HG02571 (cell line): Measurements from ENCODE around the gene HLX.
A peak's percentile ranks its signal among the peaks of the same experiment; 100 is the strongest.

Experiments used
- ATAC-seq: cut with Tn5 transposase; IDR thresholded peaks from one replicate; pipeline ENCODE4 v1.9.1; 2021; ENCODE audit warnings: mild to moderate bottlenecking, moderate library complexity; ENCODE audit not compliant: unreplicated experiment

Gene HLX

GRCh38 chr1:220879076-220879508 is at the start of gene HLX:
HLX (plus strand) TSS chr1:220879443; CDS start chr1:220879858, 415 bp downstream.
- ATAC-seq: peak; percentile 61

DNA sequence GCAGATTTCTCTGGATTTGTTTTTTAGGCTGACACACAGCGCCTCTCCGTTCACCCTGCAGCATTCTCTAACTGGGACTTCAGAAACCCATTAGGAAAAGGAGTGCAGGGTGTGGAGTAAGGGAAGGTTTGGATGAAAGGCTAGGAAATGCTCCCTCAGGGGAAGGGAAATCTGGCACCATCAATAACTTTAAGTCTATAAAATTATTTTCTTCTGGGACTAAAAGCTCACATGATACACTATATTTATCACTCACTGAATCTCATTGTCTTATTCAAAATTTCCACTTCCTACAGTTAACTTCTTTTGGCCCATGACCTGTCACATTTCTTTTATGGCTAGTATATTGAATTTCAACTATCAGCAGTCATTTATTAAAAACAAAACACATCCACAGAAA is 45.8 kb upstream of the HLX start:
- ATAC-seq: no peak

DNA sequence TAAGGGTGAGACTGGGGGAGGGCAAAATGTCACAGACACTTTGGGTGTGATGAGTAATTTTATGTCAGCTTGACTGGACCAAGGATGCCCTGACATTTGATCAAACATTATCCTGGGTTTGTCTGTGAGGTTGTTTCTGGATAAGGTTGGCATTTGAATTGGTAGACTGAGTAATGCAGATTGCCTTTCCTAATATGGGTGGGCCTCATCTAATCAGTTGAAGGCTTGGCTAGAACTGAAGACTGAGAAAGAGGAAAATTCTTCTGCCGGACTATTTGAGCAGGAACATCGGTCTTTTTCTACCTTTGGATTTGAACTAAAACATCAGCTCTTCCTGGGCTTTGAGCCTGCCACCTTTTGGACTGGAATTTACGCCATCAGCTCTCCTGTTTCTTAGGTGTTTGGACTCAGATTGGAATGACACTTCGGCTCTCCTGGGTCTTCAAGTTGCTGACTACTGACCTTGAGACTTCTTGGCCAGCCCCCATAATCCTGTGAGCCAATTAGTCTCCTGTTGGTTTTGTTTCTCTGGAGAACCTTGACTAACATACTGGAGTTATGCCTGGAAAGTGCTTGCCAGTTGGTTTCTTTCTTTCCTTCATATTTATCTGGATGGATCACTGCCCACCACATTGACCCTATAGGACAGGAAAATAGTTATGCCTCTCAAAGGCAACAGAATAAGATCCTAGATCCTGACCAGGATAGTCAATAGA is 44.9 kb upstream of the HLX start:
- ATAC-seq: no peak

DNA sequence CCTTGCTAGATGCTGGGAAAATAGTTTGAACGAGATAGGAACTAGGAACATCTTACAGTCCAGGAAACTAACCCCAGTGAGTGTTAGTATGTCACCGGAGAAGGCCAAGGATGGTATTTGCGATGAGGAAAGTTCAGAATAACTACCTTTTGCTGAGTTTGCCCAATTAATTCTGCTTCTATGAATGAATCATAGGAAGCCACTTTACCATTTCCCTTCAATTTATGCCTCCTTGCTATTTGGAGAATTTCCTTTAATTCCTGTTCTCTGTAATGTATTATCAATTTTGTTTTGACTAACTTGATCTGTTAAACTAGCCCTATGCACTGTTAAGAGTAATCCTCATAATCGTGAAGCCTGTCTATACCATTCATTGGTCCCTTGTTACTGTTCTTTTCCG is 40.7 kb upstream of the HLX start:
- ATAC-seq: no peak

DNA sequence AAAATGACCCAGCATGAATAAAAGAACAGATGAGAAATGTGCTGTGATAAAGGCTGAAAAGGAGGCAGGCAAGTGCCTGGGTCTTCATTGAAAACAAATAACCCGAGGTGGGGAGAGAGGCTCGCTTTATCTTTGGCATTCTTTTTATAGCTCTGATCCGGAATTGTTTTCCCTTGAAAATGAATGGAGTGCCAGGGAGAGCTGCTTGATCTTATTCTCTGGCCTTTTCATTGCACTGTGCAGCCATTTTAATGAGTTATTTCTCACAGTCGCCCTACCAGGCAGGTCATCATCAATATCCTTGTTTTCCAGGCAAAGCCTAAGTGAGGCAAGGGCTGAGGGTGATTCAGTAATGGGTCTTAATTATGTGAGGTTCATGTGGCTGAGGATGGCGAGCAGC is 39.8 kb upstream of the HLX start:
- ATAC-seq: no peak

- no peak for ATAC-seq
Observed at GRCh38 chr1:220841293-220841692, 38.0 kb upstream of the HLX start.

- no peak for ATAC-seq
Observed at GRCh38 chr1:220843481-220844011, 35.7 kb upstream of the HLX start.

DNA sequence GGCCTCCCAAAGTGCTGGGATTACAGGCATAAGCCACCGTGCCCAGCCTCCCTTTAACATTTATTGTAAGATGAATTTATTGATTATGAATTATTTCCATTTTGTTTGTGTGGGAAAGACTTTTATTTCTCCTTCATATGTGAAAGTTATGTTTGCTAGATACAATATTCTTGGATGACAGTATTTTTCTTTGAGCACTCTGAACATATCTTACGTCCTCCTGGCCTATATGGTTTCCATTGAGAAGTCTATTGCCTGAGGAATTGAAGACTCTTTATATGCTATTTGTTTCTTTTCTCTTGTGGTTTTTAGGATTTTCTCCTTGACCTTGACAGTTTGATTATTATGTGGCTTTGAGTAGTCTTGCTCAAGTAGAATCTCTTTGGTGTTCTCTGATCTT is 26.8 kb upstream of the HLX start:
- ATAC-seq: no peak

DNA sequence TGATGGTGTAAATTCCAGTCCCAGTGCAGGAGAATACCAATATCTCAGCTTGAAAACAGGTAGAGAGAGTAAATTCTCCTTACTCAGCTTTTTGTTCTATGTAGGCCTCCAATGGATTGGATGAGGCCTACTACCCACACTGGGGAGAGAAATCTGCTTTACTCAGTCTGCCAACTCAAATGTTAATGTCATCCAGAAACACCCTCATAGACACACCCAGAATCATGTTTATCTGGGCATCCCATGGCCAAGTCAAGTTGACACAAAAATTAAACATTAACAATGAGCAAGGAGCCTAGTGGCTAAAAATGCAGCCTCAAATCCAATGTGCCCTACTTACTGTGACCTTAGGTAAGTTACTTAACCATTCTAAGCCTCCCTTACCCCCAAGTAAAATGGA is 6.9 kb upstream of the HLX start:
- no peak for ATAC-seq

GRCh38 chr1:220873087-220873486 is 6.2 kb upstream of the HLX start:
- ATAC-seq: no peak

GRCh38 chr1:220873868-220874655 is 5.2 kb upstream of the HLX start:
- no peak for ATAC-seq

DNA sequence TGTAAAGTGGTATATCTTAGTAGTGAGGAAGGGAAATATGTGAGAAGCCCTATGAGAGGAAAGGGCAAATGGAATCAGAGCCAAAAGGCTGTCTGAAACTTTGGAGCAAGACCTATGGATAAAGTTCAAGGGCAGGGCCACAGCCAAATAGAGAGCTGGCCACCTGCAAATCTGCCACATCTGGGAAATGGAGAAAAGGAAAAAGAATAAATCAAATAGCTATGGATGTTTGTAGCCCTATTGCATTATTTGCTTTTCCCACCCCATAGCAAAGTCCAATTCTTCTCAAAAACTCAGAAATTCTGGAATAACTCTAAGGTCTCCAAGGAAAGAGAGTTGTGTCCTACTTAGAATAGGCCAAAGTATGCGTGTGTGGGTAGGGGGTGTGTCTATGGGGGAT is 4.0 kb upstream of the HLX start:
- no peak for ATAC-seq

- ATAC-seq: no peak
Observed at GRCh38 chr1:220876511-220877376, 2.5 kb upstream of the HLX start.

GRCh38 chr1:220877377-220878095 is 1.7 kb upstream of the HLX start:
- no peak for ATAC-seq

DNA sequence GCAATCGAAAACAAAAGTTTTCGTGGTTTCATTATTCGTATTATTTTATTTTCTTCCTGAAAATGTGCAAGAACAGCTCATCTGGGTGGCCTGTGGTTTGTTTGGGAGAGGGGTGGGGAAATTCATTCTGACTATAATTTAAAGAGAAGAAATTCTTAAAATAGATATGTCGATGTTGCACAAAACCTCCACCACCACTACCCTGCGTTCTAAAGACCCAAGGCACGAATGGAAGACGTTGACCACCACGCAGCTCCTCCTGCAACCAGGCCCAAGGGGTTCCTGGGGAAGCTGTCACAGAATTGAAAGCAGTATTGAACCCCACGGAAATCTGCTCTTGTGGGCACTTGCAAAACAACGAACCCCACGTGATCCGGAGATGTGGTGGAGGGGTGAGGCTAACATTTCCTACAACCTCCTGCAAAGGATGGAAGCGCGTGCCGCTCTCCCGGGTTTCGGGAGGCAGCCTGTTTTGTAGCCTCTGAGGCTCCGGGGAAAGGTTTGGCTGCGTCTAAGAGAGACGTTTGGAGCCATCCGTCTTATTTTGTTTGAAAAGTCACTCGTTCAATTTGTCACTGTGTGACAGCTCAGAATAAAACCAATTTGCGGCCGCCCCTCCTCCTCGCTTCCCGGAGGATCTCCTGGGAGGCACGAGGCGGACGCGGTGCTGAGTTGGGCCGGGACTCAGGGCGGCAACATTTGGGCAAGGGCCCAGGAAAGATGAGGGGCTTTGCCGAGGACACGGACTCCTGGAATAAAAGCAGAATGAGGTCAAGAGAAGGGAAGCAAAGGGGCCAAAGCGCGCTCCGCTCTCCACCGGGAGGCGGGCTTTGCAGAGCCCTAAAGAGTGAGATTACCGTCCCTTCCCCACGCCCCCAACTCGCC is 810 bp upstream of the HLX start:
- ATAC-seq: peak; percentile 13

DNA sequence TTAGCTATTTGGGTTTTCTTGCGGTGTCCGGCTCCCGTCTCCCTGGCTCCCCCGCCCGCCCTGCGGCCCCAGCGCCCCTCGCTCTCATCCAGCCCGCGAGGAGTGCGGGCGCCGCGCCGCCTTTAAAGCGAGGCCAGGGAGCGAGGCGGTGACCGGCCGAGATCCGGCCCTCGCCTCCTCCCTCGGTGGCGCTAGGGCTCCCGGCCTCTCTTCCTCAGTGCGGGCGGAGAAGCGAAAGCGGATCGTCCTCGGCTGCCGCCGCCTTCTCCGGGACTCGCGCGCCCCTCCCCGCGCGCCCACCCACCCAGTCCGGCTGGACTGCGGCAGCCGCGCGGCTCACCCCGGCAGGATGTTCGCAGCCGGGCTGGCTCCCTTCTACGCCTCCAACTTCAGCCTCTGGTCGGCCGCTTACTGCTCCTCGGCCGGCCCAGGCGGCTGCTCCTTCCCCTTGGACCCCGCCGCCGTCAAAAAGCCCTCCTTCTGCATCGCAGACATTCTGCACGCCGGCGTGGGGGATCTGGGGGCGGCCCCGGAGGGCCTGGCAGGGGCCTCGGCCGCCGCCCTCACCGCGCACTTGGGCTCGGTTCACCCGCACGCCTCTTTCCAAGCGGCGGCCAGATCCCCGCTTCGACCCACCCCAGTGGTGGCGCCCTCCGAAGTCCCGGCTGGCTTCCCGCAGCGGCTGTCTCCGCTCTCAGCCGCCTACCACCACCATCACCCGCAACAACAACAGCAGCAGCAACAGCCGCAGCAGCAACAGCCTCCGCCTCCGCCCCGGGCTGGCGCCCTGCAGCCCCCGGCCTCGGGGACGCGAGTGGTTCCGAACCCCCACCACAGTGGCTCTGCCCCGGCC is 492 bp downstream of the HLX start:
- ATAC-seq: peak; percentile 36

- ATAC-seq: no peak
Observed at GRCh38 chr1:220880362-220880670, 1.1 kb downstream of the HLX start.

DNA sequence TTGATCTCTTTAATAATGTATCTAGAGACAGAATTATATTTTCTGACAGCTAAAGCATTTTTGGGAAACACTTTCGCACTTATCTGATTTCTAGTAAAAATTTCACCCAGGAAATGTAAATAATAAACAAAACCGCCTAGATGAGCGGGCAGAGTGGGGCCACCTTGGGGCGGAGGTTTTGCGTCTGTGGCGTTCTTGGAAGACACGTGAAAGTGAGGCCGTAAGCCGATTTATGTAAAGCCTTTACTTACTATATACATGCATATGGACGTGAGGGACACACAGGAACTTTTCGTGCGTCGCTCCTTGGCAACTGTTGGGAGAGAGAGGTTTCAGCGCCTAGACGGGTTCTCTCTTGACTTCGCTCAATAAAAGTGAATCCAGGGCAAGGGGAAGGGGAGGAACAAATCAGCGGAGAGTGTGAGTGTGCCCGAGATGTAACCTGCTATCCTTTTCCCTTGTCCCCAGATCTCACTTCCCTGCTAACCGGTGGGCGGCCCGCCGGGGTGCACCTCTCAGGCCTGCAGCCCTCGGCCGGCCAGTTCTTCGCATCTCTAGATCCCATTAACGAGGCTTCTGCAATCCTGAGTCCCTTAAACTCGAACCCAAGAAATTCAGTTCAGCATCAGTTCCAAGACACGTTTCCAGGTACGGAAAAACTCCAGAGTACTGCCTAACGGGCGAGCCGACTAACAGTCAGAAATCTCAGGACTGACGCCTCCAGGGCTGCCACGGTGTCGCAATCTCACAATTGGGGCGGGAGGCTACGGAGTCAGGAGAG is 1.7 kb downstream of the HLX start:
- ATAC-seq: no peak
